NCI-H510A (cell line): ENCODE data around the gene DNMT3B.

Experiments
- DNase-seq: peaks from one replicate; lab custom pipeline; 2025; lab: John Stamatoyannopoulos, UW

DNMT3B gene

GRCh38 chr20:32823737-32824588, 61.8 kb downstream of the DNMT3B start:
- no peak for DNase-seq

GRCh38 chr20:32828029-32828680, 66.0 kb downstream of the DNMT3B start:
- no peak for DNase-seq

GRCh38 chr20:32829311-32830005, 67.3 kb downstream of the DNMT3B start:
- DNase-seq: no peak

- DNase-seq: no peak
Measured at GRCh38 chr20:32830437-32830836, 68.3 kb downstream of the DNMT3B start.

- DNase-seq: no peak
Measured at GRCh38 chr20:32831982-32832381, 69.8 kb downstream of the DNMT3B start.

- no peak for DNase-seq
Measured at GRCh38 chr20:32832664-32833063, 70.5 kb downstream of the DNMT3B start.

- DNase-seq: no peak
Measured at GRCh38 chr20:32834972-32835371, 72.8 kb downstream of the DNMT3B start.

- no peak for DNase-seq
Measured at GRCh38 chr20:32837157-32837556, 75.0 kb downstream of the DNMT3B start.

GRCh38 chr20:32839227-32839981, 77.2 kb downstream of the DNMT3B start:
- no peak for DNase-seq

GRCh38 chr20:32839982-32840285, 77.7 kb downstream of the DNMT3B start:
- DNase-seq: no peak

GRCh38 chr20:32841174-32841573, 79.0 kb downstream of the DNMT3B start:
- no peak for DNase-seq

GRCh38 chr20:32841632-32842031, 79.4 kb downstream of the DNMT3B start:
- no peak for DNase-seq

GRCh38 chr20:32842688-32843524, 80.7 kb downstream of the DNMT3B start:
- DNase-seq: no peak

- DNase-seq: no peak
Measured at GRCh38 chr20:32845786-32846185, 83.6 kb downstream of the DNMT3B start.

GRCh38 chr20:32846852-32847251, 84.7 kb downstream of the DNMT3B start:
- DNase-seq: no peak

- DNase-seq: no peak
Measured at GRCh38 chr20:32847964-32848363, 85.8 kb downstream of the DNMT3B start.

- no peak for DNase-seq
Measured at GRCh38 chr20:32848846-32849245, 86.7 kb downstream of the DNMT3B start.

GRCh38 chr20:32849577-32849976, 87.4 kb downstream of the DNMT3B start:
- no peak for DNase-seq

GRCh38 chr20:32855387-32855786, 93.2 kb downstream of the DNMT3B start:
- no peak for DNase-seq

- DNase-seq: no peak
Measured at GRCh38 chr20:32858189-32858588, 96.0 kb downstream of the DNMT3B start.
